CD4-positive, alpha-beta T cell treated with Interleukin-17A for 4 hours (primary cell): ENCODE results near the gene BTRC.

Experiments used
- DNase-seq: peaks from one replicate; pipeline ENCODE4 v3.0.0-alpha.2; 2020; ENCODE audit warnings: mixed read lengths

The BTRC gene

GRCh38 chr10:101485681-101486554 lies 132.0 kb downstream of the BTRC start:
- no peak for DNase-seq

DNA sequence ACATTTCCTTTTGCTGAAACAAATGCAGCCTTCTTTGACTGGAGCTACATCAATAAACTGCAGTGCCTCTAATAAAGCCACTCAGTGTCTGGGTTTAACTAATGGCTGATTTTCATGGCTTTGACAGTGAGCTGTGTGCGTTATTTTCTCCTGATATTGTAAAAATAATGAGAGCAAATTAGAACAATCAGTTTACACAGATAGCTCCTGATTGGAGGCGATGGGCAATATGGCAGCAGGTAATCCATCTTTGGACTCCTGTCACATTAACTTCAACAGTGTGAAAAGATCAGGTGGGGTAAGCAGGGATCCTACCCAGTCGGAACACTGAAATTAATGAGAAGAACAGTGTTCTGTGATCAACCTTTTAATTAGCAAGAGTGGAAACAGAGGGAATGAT lies 133.4 kb downstream of the BTRC start:
- DNase-seq: no peak

DNA sequence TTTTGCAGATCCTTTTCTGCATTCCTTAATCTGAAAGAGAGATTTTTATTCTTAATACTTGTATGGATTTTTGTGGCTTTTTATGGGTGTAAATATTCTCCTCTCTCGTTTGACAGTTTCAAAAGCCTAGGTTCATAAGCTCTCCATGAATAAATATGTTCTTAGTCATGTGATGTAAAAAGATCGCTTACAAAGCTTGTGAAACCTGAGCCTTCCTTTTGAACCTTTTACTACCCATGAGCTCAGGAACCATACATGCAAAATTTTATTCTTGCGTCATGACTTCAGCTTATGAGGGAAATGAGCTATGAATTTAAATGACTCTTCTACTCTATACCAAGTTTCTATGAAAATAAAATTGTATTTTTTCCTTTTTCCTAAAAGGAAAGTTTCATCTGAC lies 135.4 kb downstream of the BTRC start:
- DNase-seq: no peak

GRCh38 chr10:101490026-101490425 lies 136.1 kb downstream of the BTRC start:
- DNase-seq: no peak

- DNase-seq: no peak
Measured at GRCh38 chr10:101492205-101492604, 138.2 kb downstream of the BTRC start.

GRCh38 chr10:101492814-101493213 lies 138.8 kb downstream of the BTRC start:
- no peak for DNase-seq

- no peak for DNase-seq
Measured at GRCh38 chr10:101493249-101493648, 139.3 kb downstream of the BTRC start.

- no peak for DNase-seq
Measured at GRCh38 chr10:101493782-101494281, 139.9 kb downstream of the BTRC start.

GRCh38 chr10:101494650-101495049 lies 140.7 kb downstream of the BTRC start:
- no peak for DNase-seq

- DNase-seq: no peak
Measured at GRCh38 chr10:101495324-101495925, 141.5 kb downstream of the BTRC start.

DNA sequence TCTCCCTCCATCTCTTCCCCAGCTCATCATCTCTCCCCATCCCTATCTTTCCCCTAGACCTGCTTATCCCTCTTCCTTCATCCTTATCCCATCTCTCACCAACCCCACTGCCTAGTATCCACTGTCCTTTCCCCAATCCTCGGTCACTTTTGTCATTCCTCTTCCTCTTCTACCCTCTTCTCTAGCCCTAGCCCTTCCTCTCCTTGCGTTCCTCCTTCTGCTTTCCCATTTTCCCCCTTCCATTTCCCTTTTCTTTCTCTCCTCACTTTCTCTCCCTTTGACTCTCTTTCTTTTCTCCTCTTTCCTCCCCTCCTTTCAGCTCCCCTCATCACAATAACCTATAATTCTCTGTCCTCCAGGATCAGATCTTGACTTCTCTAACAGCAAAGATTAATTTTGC lies 150.5 kb downstream of the BTRC start:
- no peak for DNase-seq

- no peak for DNase-seq
Measured at GRCh38 chr10:101506829-101507661, 153.1 kb downstream of the BTRC start.

DNA sequence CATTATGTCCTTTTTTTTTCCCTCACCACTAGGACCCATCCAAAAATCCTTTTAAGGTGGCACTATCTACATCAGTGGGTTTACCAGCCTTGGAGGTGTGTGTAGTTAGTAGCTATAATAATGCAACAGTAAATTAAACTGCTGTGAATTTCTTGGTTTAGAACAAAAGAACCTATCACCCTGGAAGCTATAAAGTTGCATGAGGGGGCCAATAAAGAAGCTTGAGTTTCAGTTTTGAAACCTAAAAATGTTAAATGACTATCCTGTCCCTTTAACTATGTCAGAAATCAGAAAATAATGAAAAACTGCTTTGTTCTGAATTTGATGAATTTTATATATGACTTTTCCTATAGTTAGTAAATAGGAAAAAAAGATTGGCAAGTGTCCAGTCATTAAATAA lies 153.9 kb downstream of the BTRC start:
- DNase-seq: no peak

GRCh38 chr10:101511938-101512337 lies 158.0 kb downstream of the BTRC start:
- no peak for DNase-seq

- no peak for DNase-seq
Measured at GRCh38 chr10:101512738-101513137, 158.8 kb downstream of the BTRC start.

DNA sequence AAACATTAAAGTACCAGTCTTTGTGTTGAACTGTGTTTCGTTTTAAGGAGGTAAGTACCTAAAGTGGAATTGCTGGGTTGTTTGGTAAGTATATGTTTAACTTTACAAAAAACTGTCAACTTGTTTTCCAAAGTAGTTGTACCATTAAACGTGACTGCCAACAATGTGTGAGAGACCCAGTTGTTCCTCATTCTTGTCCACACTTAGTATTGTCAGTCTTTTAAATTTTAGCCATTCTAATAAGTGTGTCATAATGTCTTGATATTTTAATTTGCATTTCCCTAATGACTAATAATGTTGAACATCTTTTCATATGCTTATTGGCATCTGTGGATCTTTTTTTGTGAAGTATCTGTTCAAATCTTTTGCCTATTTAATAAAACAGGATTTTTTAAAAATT lies 159.8 kb downstream of the BTRC start:
- no peak for DNase-seq

- DNase-seq: no peak
Measured at GRCh38 chr10:101525848-101526247, 171.9 kb downstream of the BTRC start.

DNA sequence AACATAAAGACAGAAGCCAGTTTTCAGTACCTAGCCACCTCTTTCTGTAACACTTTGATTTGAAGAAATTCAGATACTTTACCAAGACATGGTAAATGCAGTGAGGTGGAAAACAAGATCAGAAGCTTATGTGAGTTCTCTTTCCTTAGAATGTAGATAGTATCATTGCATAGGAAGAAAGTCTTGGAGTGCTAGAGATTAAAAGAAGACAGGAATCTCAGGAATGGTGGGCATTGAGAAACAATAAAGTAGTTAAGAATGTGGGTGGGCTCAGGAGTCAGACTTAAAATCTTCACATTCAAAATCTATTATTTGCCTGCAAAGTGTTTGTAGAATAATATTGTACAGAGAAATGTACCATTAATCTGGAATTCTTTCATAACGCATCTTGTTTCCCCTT lies 175.2 kb downstream of the BTRC start:
- no peak for DNase-seq

- DNase-seq: no peak
Measured at GRCh38 chr10:101529725-101530553, 176.0 kb downstream of the BTRC start.

- DNase-seq: no peak
Measured at GRCh38 chr10:101535949-101536348, 182.0 kb downstream of the BTRC start.

DNA sequence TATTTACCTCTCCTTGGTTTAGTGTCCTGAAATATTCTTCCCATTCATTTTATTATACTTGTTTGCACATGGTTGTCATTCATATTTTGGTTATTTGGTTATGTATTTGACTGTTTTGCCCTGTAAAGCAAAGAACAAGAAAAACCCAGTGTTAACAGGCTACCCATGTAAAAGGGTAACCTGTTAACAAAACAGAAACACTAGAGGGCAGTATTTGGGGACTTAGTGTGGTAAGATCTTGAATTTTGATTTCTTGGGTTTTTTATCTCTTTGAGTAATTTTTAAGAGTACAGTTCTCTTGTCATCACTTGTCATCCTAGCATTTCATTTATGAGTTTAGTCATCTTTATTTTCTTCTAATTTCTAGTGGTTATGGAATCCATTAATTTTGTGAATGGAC lies 182.8 kb downstream of the BTRC start:
- DNase-seq: no peak

- DNase-seq: no peak
Measured at GRCh38 chr10:101538446-101538845, 184.5 kb downstream of the BTRC start.

DNA sequence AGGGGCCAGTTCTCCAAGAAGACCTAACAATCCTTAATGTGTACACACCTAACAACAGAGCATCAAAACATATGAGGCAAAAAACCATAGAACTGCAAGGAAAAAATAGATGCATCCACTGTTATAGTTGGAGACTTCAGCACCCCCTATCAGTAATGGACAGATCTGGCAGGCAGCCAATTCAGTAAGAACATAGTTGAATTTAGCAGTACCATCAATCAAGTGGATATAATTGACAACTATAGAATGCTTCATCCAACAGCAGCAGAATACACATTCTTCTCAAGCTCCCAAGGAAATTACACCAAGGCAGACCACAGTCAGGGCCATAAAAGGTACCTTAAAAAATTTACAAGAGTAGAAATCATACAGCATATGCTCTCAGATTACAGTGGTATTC lies 191.9 kb downstream of the BTRC start:
- no peak for DNase-seq
